Omental fat pad (tissue), 4 donors: ENCODE measurements around the gene SORL1. TPM values are rescaled to one million over a fixed set of nuclear protein-coding genes. Genes with fewer than 3 reads are reported as not detected.

Experiments used
- ATAC-seq: fragments of 150-250 bp; one replicate; pipeline ENCODE4 v1.9.1; 2016; ENCODE audit warnings: mild to moderate bottlenecking, moderate library complexity; ENCODE audit not compliant: low FRiP score
- DNase-seq: peaks from one replicate; pipeline ENCODE4 v3.0.0-alpha.2; 2019; ENCODE audit warnings: low spot score
- CTCF ChIP-seq, 3 donors: fragments of 450-650 bp; IDR thresholded peaks; one replicate each; pipeline ENCODE4 v1.5.1; 2016 to 2017; ENCODE audit warnings: antibody characterized with exemption in 3 of 3, mild to moderate bottlenecking in 3 of 3, moderate library complexity in 2 of 3
- total RNA-seq, 4 donors: library from RNA; depleted of rRNA; stranded (reverse); fragments of >200 nt; gene quantifications; one replicate each; pipeline ENCODE4 v1.1.0, GENCODE V29; 2016

SORL1 gene
- total RNA-seq, 4 donors from 2014 or later: 5.8 to 93.0 (median 11.1) TPM

- DNase-seq (no peak), ATAC-seq (peak; percentile 13)
- no peak for TF ChIP-seq CTCF (IDR thresholded peaks at IDR 0.05)
These were observed 566 bp downstream of the SORL1 start, which contains the start of gene SORL1-AS1 for GRCh38 chr11:121452609-121453150. SORL1-AS1 (minus strand) TSS chr11:121452967.

GRCh38 chr11:121453589-121454299 is 1.6 kb downstream of the SORL1 start:
- DNase-seq (no peak), ATAC-seq (no peak)
- TF ChIP-seq CTCF (IDR thresholded peaks at IDR 0.05): no peak

- TF ChIP-seq CTCF (IDR thresholded peaks at IDR 0.05): no peak
- no peak for DNase-seq
- no peak for ATAC-seq
These were observed 3.0 kb downstream of the SORL1 start for GRCh38 chr11:121455115-121455514.

- DNase-seq: no peak
- no peak for TF ChIP-seq CTCF (IDR thresholded peaks at IDR 0.05)
- no peak for ATAC-seq
These were observed 4.0 kb downstream of the SORL1 start for GRCh38 chr11:121456151-121456550.

- DNase-seq (no peak), ATAC-seq (no peak)
- TF ChIP-seq CTCF (IDR thresholded peaks at IDR 0.05): no peak
These were observed 4.8 kb downstream of the SORL1 start for GRCh38 chr11:121456816-121457431.

GRCh38 chr11:121458551-121458950 is 6.4 kb downstream of the SORL1 start:
- no peak for TF ChIP-seq CTCF (IDR thresholded peaks at IDR 0.05)
- ATAC-seq (no peak), DNase-seq (no peak)
